Measurements from ENCODE around the gene MEGF6. TPM values are rescaled to one million over a fixed set of nuclear protein-coding genes. Genes with fewer than 3 reads are reported as not detected.

The MEGF6 gene
- total RNA-seq, 4 donors from 2014 or later: 0.88 to 69.0 (median 36.9) TPM

GRCh38 chr1:3644273-3644672, 33.0 kb upstream of the MEGF6 start:
- TF ChIP-seq CTCF (IDR thresholded peaks at IDR 0.05) (no peak), POLR2A (IDR thresholded peaks at IDR 0.05) (no peak)
- intact Hi-C loops (cut with DNase I; ENCODE audit: low total_unique reads): loop anchor here (10.0 kb wide), 1 partner anchor 1059 kb away; the partner anchor contains the start of gene PRXL2B
- Histone ChIP-seq H3K27ac (no peak overlapping the region), H3K9me3 (no peaks in the 10 kb centered on the region), H3K27me3 (no peaks in the 10 kb centered on the region), H3K4me1 (no peaks in the 10 kb centered on the region), H3K36me3 (no peaks in the 10 kb centered on the region), H3K4me3 (no peak overlapping the region)
- no peak for DNase-seq

GRCh38 chr1:3642919-3643675, 31.8 kb upstream of the MEGF6 start:
- TF ChIP-seq POLR2A (IDR thresholded peaks at IDR 0.05): no peak
- TF ChIP-seq CTCF (IDR thresholded peaks at IDR 0.05): no peak

GRCh38 chr1:3641816-3642215, 30.5 kb upstream of the MEGF6 start:
- Histone ChIP-seq H3K27ac (no peak overlapping the region), H3K36me3 (no peaks in the 10 kb centered on the region), H3K4me3 (no peak overlapping the region), H3K9me3 (no peaks in the 10 kb centered on the region), H3K27me3 (no peaks in the 10 kb centered on the region), H3K4me1 (no peaks in the 10 kb centered on the region)
- intact Hi-C loops (cut with DNase I; ENCODE audit: low total_unique reads): loop anchor here (10.0 kb wide), 1 partner anchor 1057 kb away; the partner anchor contains the start of gene PRXL2B
- no peak for DNase-seq
- TF ChIP-seq CTCF (IDR thresholded peaks at IDR 0.05) (no peak), POLR2A (IDR thresholded peaks at IDR 0.05) (no peak)

More at GRCh38 chr1:3642919-3643675, 31.8 kb upstream of the MEGF6 start:
- Histone ChIP-seq H3K9me3 (no peaks in the 10 kb centered on the region), H3K27ac (no peak overlapping the region), H3K4me3 (no peak overlapping the region), H3K27me3 (no peaks in the 10 kb centered on the region), H3K36me3 (no peaks in the 10 kb centered on the region), H3K4me1 (no peaks in the 10 kb centered on the region)
- intact Hi-C loops (cut with DNase I; ENCODE audit: low total_unique reads): loop anchor here (10.0 kb wide), 1 partner anchor 1058 kb away; the partner anchor contains the start of gene PRXL2B
- no peak for DNase-seq

GRCh38 chr1:3641046-3641760, 29.9 kb upstream of the MEGF6 start:
- H3K9me3 ChIP-seq: no peaks in the 10 kb centered on the region
- no peaks in the 10 kb centered on the region for H3K36me3 ChIP-seq
- no peak overlapping the region for H3K27ac ChIP-seq
- no peak overlapping the region for H3K4me3 ChIP-seq
- intact Hi-C loops (cut with DNase I; ENCODE audit: low total_unique reads): loop anchor here (10.0 kb wide), 1 partner anchor 1056 kb away; the partner anchor contains the start of gene PRXL2B
- TF ChIP-seq POLR2A (IDR thresholded peaks at IDR 0.05): no peak
- no peak for TF ChIP-seq CTCF (IDR thresholded peaks at IDR 0.05)
- no peak for DNase-seq
- no peaks in the 10 kb centered on the region for H3K4me1 ChIP-seq
- no peaks in the 10 kb centered on the region for H3K27me3 ChIP-seq

All from uterus (tissue), 4 donors.